Activated naive CD8-positive, alpha-beta T cell treated with anti-CD3 and anti-CD28 coated beads for 36 hours (primary cell): ENCODE data around the gene WDFY4. TPM values are rescaled to one million over a fixed set of nuclear protein-coding genes. Genes with fewer than 3 reads are reported as not detected.

Experiments
- DNase-seq: peaks from one replicate; pipeline ENCODE4 v3.0.0; 2021
- H3K27ac Mint-ChIP-seq: one replicate; pipeline ENCODE4 v1.8.0; 2022; ENCODE audit warnings: mild to moderate bottlenecking, moderate library complexity, mixed read lengths
- H3K27me3 Mint-ChIP-seq: one replicate; pipeline ENCODE4 v1.8.0; 2022; ENCODE audit warnings: mild to moderate bottlenecking, mixed read lengths
- H3K36me3 Mint-ChIP-seq: one replicate; pipeline ENCODE4 v1.8.0; 2021; ENCODE audit warnings: mild to moderate bottlenecking, mixed read lengths
- H3K4me1 Mint-ChIP-seq: one replicate; pipeline ENCODE4 v1.8.0; 2021; ENCODE audit warnings: mixed read lengths
- H3K4me3 Mint-ChIP-seq: one replicate; pipeline ENCODE4 v1.8.0; 2022; ENCODE audit warnings: mild to moderate bottlenecking, moderate library complexity, mixed read lengths
- H3K9me3 Mint-ChIP-seq: one replicate; pipeline ENCODE4 v1.8.0; 2022; ENCODE audit warnings: mixed read lengths
- total RNA-seq, 2 experiments: library from RNA; stranded (reverse); gene quantifications; one replicate each; pipeline ENCODE4 v1.2.3, GENCODE V29; 2021

Gene WDFY4
- total RNA-seq, 2 experiments from 2014 or later = 0.93 to 1.2 TPM

GRCh38 chr10:48733329-48733728 lies 48.7 kb downstream of the WDFY4 start:
- no peaks in the 10 kb centered on the region for H3K36me3 Mint-ChIP-seq
- H3K4me1 Mint-ChIP-seq = no peaks in the 10 kb centered on the region
- H3K27me3 Mint-ChIP-seq = no peaks in the 10 kb centered on the region
- no peaks in the 10 kb centered on the region for H3K9me3 Mint-ChIP-seq
- H3K4me3 Mint-ChIP-seq = no peak overlapping the region
- DNase-seq = no peak
- no peak overlapping the region for H3K27ac Mint-ChIP-seq

- Mint-ChIP-seq H3K9me3 (no peaks in the 10 kb centered on the region), H3K27me3 (no peaks in the 10 kb centered on the region), H3K27ac (no peak overlapping the region), H3K36me3 (no peaks in the 10 kb centered on the region), H3K4me1 (no peaks in the 10 kb centered on the region), H3K4me3 (no peak overlapping the region)
- DNase-seq = no peak
Observed at GRCh38 chr10:48735836-48736390, 51.2 kb downstream of the WDFY4 start.

GRCh38 chr10:48736596-48736995 lies 51.9 kb downstream of the WDFY4 start:
- H3K4me1 Mint-ChIP-seq = no peaks in the 10 kb centered on the region
- no peaks in the 10 kb centered on the region for H3K27me3 Mint-ChIP-seq
- no peak overlapping the region for H3K27ac Mint-ChIP-seq
- no peaks in the 10 kb centered on the region for H3K9me3 Mint-ChIP-seq
- no peak for DNase-seq
- H3K4me3 Mint-ChIP-seq = no peak overlapping the region
- no peaks in the 10 kb centered on the region for H3K36me3 Mint-ChIP-seq

GRCh38 chr10:48737886-48738285 lies 53.2 kb downstream of the WDFY4 start:
- H3K27ac Mint-ChIP-seq = no peak overlapping the region
- H3K36me3 Mint-ChIP-seq = no peaks in the 10 kb centered on the region
- H3K9me3 Mint-ChIP-seq = no peaks in the 10 kb centered on the region
- no peaks in the 10 kb centered on the region for H3K4me1 Mint-ChIP-seq
- no peaks in the 10 kb centered on the region for H3K27me3 Mint-ChIP-seq
- no peak for DNase-seq
- H3K4me3 Mint-ChIP-seq = no peak overlapping the region

- DNase-seq = no peak
- H3K4me1 Mint-ChIP-seq = no peaks in the 10 kb centered on the region
- no peaks in the 10 kb centered on the region for H3K36me3 Mint-ChIP-seq
- no peak overlapping the region for H3K4me3 Mint-ChIP-seq
- H3K27me3 Mint-ChIP-seq = no peaks in the 10 kb centered on the region
- no peaks in the 10 kb centered on the region for H3K9me3 Mint-ChIP-seq
- no peak overlapping the region for H3K27ac Mint-ChIP-seq
Observed at GRCh38 chr10:48739170-48739569, 54.5 kb downstream of the WDFY4 start.

- no peak for DNase-seq
- Mint-ChIP-seq H3K27ac (no peak overlapping the region), H3K27me3 (no peaks in the 10 kb centered on the region), H3K4me1 (no peaks in the 10 kb centered on the region), H3K4me3 (no peak overlapping the region), H3K9me3 (no peaks in the 10 kb centered on the region), H3K36me3 (no peaks in the 10 kb centered on the region)
Observed at GRCh38 chr10:48740015-48740707, 55.5 kb downstream of the WDFY4 start.

GRCh38 chr10:48740988-48741387 lies 56.3 kb downstream of the WDFY4 start:
- no peak overlapping the region for H3K27ac Mint-ChIP-seq
- no peaks in the 10 kb centered on the region for H3K4me1 Mint-ChIP-seq
- H3K4me3 Mint-ChIP-seq = no peak overlapping the region
- no peaks in the 10 kb centered on the region for H3K27me3 Mint-ChIP-seq
- no peaks in the 10 kb centered on the region for H3K9me3 Mint-ChIP-seq
- no peak for DNase-seq
- H3K36me3 Mint-ChIP-seq = no peaks in the 10 kb centered on the region

- Mint-ChIP-seq H3K27me3 (no peaks in the 10 kb centered on the region), H3K4me3 (no peak overlapping the region), H3K27ac (no peak overlapping the region), H3K9me3 (peaks cover 4% of the 10 kb centered on the region), H3K4me1 (no peaks in the 10 kb centered on the region), H3K36me3 (no peaks in the 10 kb centered on the region)
- DNase-seq = no peak
Observed at GRCh38 chr10:48742891-48743860, 58.5 kb downstream of the WDFY4 start.

GRCh38 chr10:48744587-48744986 lies 59.9 kb downstream of the WDFY4 start:
- Mint-ChIP-seq H3K36me3 (no peaks in the 10 kb centered on the region), H3K9me3 (peaks cover 4% of the 10 kb centered on the region), H3K4me3 (no peak overlapping the region), H3K27ac (no peak overlapping the region), H3K4me1 (no peaks in the 10 kb centered on the region), H3K27me3 (no peaks in the 10 kb centered on the region)
- DNase-seq = no peak

- DNase-seq = no peak
- no peaks in the 10 kb centered on the region for H3K4me1 Mint-ChIP-seq
- H3K9me3 Mint-ChIP-seq = peaks cover 4% of the 10 kb centered on the region
- H3K27me3 Mint-ChIP-seq = no peaks in the 10 kb centered on the region
- no peak overlapping the region for H3K4me3 Mint-ChIP-seq
- H3K36me3 Mint-ChIP-seq = no peaks in the 10 kb centered on the region
- H3K27ac Mint-ChIP-seq = no peak overlapping the region
Observed at GRCh38 chr10:48745662-48746245, 61.1 kb downstream of the WDFY4 start.

GRCh38 chr10:48748573-48748972 lies 63.9 kb downstream of the WDFY4 start:
- H3K27me3 Mint-ChIP-seq = no peaks in the 10 kb centered on the region
- H3K4me3 Mint-ChIP-seq = no peak overlapping the region
- H3K9me3 Mint-ChIP-seq = peaks cover 4% of the 10 kb centered on the region
- H3K4me1 Mint-ChIP-seq = no peaks in the 10 kb centered on the region
- DNase-seq = no peak
- no peak overlapping the region for H3K27ac Mint-ChIP-seq
- H3K36me3 Mint-ChIP-seq = no peaks in the 10 kb centered on the region

- DNase-seq = no peak
Observed at GRCh38 chr10:48749254-48749787, 64.6 kb downstream of the WDFY4 start.

GRCh38 chr10:48750019-48750418 lies 65.3 kb downstream of the WDFY4 start:
- no peak for DNase-seq
- Mint-ChIP-seq H3K9me3 (peaks cover 4% of the 10 kb centered on the region), H3K4me3 (no peak overlapping the region), H3K27me3 (no peaks in the 10 kb centered on the region), H3K4me1 (no peaks in the 10 kb centered on the region), H3K27ac (no peak overlapping the region), H3K36me3 (no peaks in the 10 kb centered on the region)

More at GRCh38 chr10:48749254-48749787, 64.6 kb downstream of the WDFY4 start:
- H3K4me3 Mint-ChIP-seq = no peak overlapping the region
- H3K9me3 Mint-ChIP-seq = peaks cover 4% of the 10 kb centered on the region
- H3K36me3 Mint-ChIP-seq = no peaks in the 10 kb centered on the region
- H3K27ac Mint-ChIP-seq = no peak overlapping the region
- no peaks in the 10 kb centered on the region for H3K27me3 Mint-ChIP-seq
- no peaks in the 10 kb centered on the region for H3K4me1 Mint-ChIP-seq

- no peak for DNase-seq
- H3K27me3 Mint-ChIP-seq = no peaks in the 10 kb centered on the region
- no peaks in the 10 kb centered on the region for H3K36me3 Mint-ChIP-seq
Observed at GRCh38 chr10:48750991-48751390, 66.3 kb downstream of the WDFY4 start.

GRCh38 chr10:48751730-48752129 lies 67.1 kb downstream of the WDFY4 start:
- Mint-ChIP-seq H3K36me3 (no peaks in the 10 kb centered on the region), H3K4me3 (no peak overlapping the region), H3K4me1 (no peaks in the 10 kb centered on the region), H3K9me3 (peaks cover 4% of the 10 kb centered on the region), H3K27me3 (no peaks in the 10 kb centered on the region), H3K27ac (no peak overlapping the region)
- no peak for DNase-seq

More at GRCh38 chr10:48750991-48751390, 66.3 kb downstream of the WDFY4 start:
- Mint-ChIP-seq H3K4me3 (no peak overlapping the region), H3K9me3 (peaks cover 4% of the 10 kb centered on the region), H3K27ac (no peak overlapping the region), H3K4me1 (no peaks in the 10 kb centered on the region)
